ENCODE results near the gene TMEM225B.

Gene TMEM225B

GRCh38 chr7:99627513-99627912 is 29.4 kb downstream of the TMEM225B start:
- Histone ChIP-seq H3K27ac (ENCODE audit: low read depth, low read length, poor library complexity, severe bottlenecking) (no peak overlapping the region), H3K27me3 (ENCODE audit: insufficient read depth, low read length) (no peaks in the 10 kb centered on the region), H3F3A (ENCODE audit: insufficient read depth, low read length) (no peaks in the 10 kb centered on the region), H2AFZ (ENCODE audit: low read length) (no peak overlapping the region), H3K36me3 (ENCODE audit: insufficient read depth, low read length) (peaks cover 98% of the 10 kb centered on the region), H3K9me2 (ENCODE audit: low read depth, low read length) (no peaks in the 10 kb centered on the region), H3K4me1 (ENCODE audit: insufficient read depth, low read length, severe bottlenecking) (no peaks in the 10 kb centered on the region), H4K20me1 (ENCODE audit: insufficient read depth, low read length) (no peaks in the 10 kb centered on the region), H3K4me2 (ENCODE audit: low read length) (no peak overlapping the region), H3K9me3 (ENCODE audit: low read length) (no peaks in the 10 kb centered on the region), H3K4me3 (ENCODE audit: low read depth, low read length, poor library complexity, severe bottlenecking) (no peak overlapping the region), H3K9ac (ENCODE audit: low read length) (no peak overlapping the region), H3K79me2 (ENCODE audit: insufficient read depth, low read length) (no peaks in the 10 kb centered on the region)
- TF ChIP-seq CTCF (IDR thresholded peaks at IDR 0.05; ENCODE audit: low read length) = no peak
- TF ChIP-seq EZH2 (IDR thresholded peaks at IDR 0.05; ENCODE audit: borderline replicate concordance, low read length) = no peak

GRCh38 chr7:99628471-99629465 is 30.7 kb downstream of the TMEM225B start:
- Histone ChIP-seq H3F3A (ENCODE audit: insufficient read depth, low read length) (no peaks in the 10 kb centered on the region), H3K27ac (ENCODE audit: low read depth, low read length, poor library complexity, severe bottlenecking) (no peak overlapping the region), H3K9ac (ENCODE audit: low read length) (no peak overlapping the region), H3K4me1 (ENCODE audit: insufficient read depth, low read length, severe bottlenecking) (no peaks in the 10 kb centered on the region), H2AFZ (ENCODE audit: low read length) (no peak overlapping the region), H3K4me2 (ENCODE audit: low read length) (no peak overlapping the region), H3K9me3 (ENCODE audit: low read length) (no peaks in the 10 kb centered on the region), H3K4me3 (ENCODE audit: low read depth, low read length, poor library complexity, severe bottlenecking) (no peak overlapping the region), H3K9me2 (ENCODE audit: low read depth, low read length) (no peaks in the 10 kb centered on the region), H4K20me1 (ENCODE audit: insufficient read depth, low read length) (no peaks in the 10 kb centered on the region), H3K79me2 (ENCODE audit: insufficient read depth, low read length) (no peaks in the 10 kb centered on the region), H3K36me3 (ENCODE audit: insufficient read depth, low read length) (peaks cover 85% of the 10 kb centered on the region), H3K27me3 (ENCODE audit: insufficient read depth, low read length) (no peaks in the 10 kb centered on the region)
- TF ChIP-seq EZH2 (IDR thresholded peaks at IDR 0.05; ENCODE audit: borderline replicate concordance, low read length) (no peak), CTCF (IDR thresholded peaks at IDR 0.05; ENCODE audit: low read length) (no peak)

- H3K79me2 ChIP-seq (ENCODE audit: insufficient read depth, low read length) = no peaks in the 10 kb centered on the region
- no peak for TF ChIP-seq EZH2 (IDR thresholded peaks at IDR 0.05; ENCODE audit: borderline replicate concordance, low read length)
- TF ChIP-seq CTCF (IDR thresholded peaks at IDR 0.05; ENCODE audit: low read length) = no peak
- no peaks in the 10 kb centered on the region for H3K9me3 ChIP-seq (ENCODE audit: low read length)
- no peak overlapping the region for H3K27ac ChIP-seq (ENCODE audit: low read depth, low read length, poor library complexity, severe bottlenecking)
- H3K4me1 ChIP-seq (ENCODE audit: insufficient read depth, low read length, severe bottlenecking) = no peaks in the 10 kb centered on the region
- H3K36me3 ChIP-seq (ENCODE audit: insufficient read depth, low read length) = peaks cover 77% of the 10 kb centered on the region
- no peaks in the 10 kb centered on the region for H4K20me1 ChIP-seq (ENCODE audit: insufficient read depth, low read length)
- H3K27me3 ChIP-seq (ENCODE audit: insufficient read depth, low read length) = no peaks in the 10 kb centered on the region
- no peak overlapping the region for H3K9ac ChIP-seq (ENCODE audit: low read length)
- no peak overlapping the region for H3K4me3 ChIP-seq (ENCODE audit: low read depth, low read length, poor library complexity, severe bottlenecking)
- no peak overlapping the region for H3K4me2 ChIP-seq (ENCODE audit: low read length)
- H3F3A ChIP-seq (ENCODE audit: insufficient read depth, low read length) = no peaks in the 10 kb centered on the region
- no peak overlapping the region for H2AFZ ChIP-seq (ENCODE audit: low read length)
- no peaks in the 10 kb centered on the region for H3K9me2 ChIP-seq (ENCODE audit: low read depth, low read length)
Observed at GRCh38 chr7:99629643-99630042, 31.6 kb downstream of the TMEM225B start.

Data from OCI-LY1 (cell line).